Prostate gland (tissue), 1 donor: ENCODE data around the gene LETMD1.

ENCODE experiments used
- POLR2A ChIP-seq: fragments of 450-650 bp; IDR thresholded peaks from one replicate; pipeline ENCODE4 v1.6.1; 2016; ENCODE audit warnings: antibody characterized with exemption, mild to moderate bottlenecking
- POLR2AphosphoS5 ChIP-seq: sonication (generic); formaldehyde crosslinking; IDR thresholded peaks from one replicate; pipeline ENCODE4 v1.6.1; 2017; ENCODE audit warnings: antibody characterized with exemption

DNA sequence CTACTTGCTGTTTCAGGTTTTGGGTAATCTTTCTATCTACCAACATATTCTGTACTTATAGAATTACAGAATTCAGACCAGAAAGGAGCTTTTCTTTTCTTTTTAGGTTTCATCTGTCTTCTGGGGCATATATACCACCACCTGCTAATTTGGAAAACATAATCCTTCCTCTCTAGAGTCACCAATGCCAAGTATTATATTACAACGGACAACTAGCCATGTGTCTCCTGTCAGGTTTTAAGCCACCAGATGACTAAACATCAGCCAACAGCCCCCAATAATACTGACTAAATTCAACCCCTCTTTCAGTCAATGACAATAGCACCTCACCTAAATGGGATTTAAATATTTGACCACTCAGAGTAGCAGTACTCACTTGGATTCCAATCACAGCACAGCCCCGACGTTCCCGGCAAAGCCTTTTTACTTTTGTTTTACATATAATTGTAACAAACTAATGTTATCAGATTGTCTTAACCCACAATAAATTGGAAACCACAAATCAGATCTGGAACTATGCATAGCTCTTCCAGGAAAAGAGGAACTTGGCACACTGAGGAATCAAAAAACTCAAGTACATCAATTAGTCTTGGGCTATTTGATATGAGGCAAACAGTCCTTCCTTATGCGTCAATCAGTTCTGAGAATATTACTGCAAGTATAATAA, 35.4 kb upstream of the LETMD1 start:
- peak; percentile 21 for TF ChIP-seq POLR2AphosphoS5
- TF ChIP-seq POLR2A, result no peak
